CD4-positive, CD25-positive, alpha-beta regulatory T cell (primary cell): ENCODE measurements around the gene PLD4. TPM values are rescaled to one million over a fixed set of nuclear protein-coding genes. Genes with fewer than 3 reads are reported as not detected.

ENCODE experiments used
- ATAC-seq, 2 donors: fragments of 150-1000 bp; cut with Tn5 transposase; one replicate each; pipeline ENCODE4 v1.10.0; 2021; ENCODE audit warnings: low read depth in 2 of 2, moderate number of reproducible peaks in 2 of 2, moderate library complexity in 1 of 2
- DNase-seq, 3 donors: peaks; one replicate each; pipeline versions ENCODE4 v3.0.0 to v3.0.0-alpha.2; 2012 to 2022; ENCODE audit warnings: mixed read lengths in 1 of 3
- H3K27ac ChIP-seq: one replicate; pipeline ENCODE4 v1.7.0; 2013; ENCODE audit warnings: mild to moderate bottlenecking, low read length; ENCODE audit not compliant: insufficient read depth, poor library complexity, severe bottlenecking
- H3K27me3 ChIP-seq: one replicate; pipeline ENCODE4 v1.7.0; 2013; ENCODE audit warnings: low read length; ENCODE audit not compliant: control insufficient read depth, insufficient read depth
- H3K36me3 ChIP-seq: one replicate; pipeline ENCODE4 v1.7.0; 2013; ENCODE audit warnings: mild to moderate bottlenecking, low read length, moderate library complexity; ENCODE audit not compliant: control insufficient read depth, insufficient read depth
- H3K4me1 ChIP-seq: 2 replicates; pipeline ENCODE4 v1.7.0; 2013; ENCODE audit warnings: mild to moderate bottlenecking, low read length; ENCODE audit not compliant: insufficient read depth, control insufficient read depth, poor library complexity, severe bottlenecking
- H3K4me3 ChIP-seq: one replicate; pipeline ENCODE4 v1.7.0; 2013; ENCODE audit warnings: low read depth, mild to moderate bottlenecking, low read length, moderate library complexity
- H3K9me3 ChIP-seq, 2 experiments: 1 replicate in 1 of 2; 2 replicates in 1 of 2; pipeline ENCODE4 v1.7.0; 2013; ENCODE audit warnings: low read length in 2 of 2, mild to moderate bottlenecking in 1 of 2, moderate library complexity in 1 of 2; ENCODE audit not compliant: control insufficient read depth in 2 of 2
- H3K27ac Mint-ChIP-seq, 3 donors: one replicate each; pipeline ENCODE4 v1.8.0; 2020 to 2022; ENCODE audit warnings: mild to moderate bottlenecking in 3 of 3, mixed read lengths in 3 of 3, moderate library complexity in 2 of 3
- H3K27me3 Mint-ChIP-seq: one replicate; pipeline ENCODE4 v1.8.0; 2022; ENCODE audit warnings: mild to moderate bottlenecking, mixed read lengths
- H3K36me3 Mint-ChIP-seq: one replicate; pipeline ENCODE4 v1.8.0; 2020; ENCODE audit warnings: mixed read lengths
- H3K4me1 Mint-ChIP-seq, 4 donors: one replicate each; pipeline ENCODE4 v1.8.0; 2020 to 2022; ENCODE audit warnings: mixed read lengths in 4 of 4, mild to moderate bottlenecking in 1 of 4
- H3K4me3 Mint-ChIP-seq, 4 donors: one replicate each; pipeline ENCODE4 v1.8.0; 2020 to 2022; ENCODE audit warnings: mild to moderate bottlenecking in 4 of 4, mixed read lengths in 4 of 4, moderate library complexity in 3 of 4
- H3K9me3 Mint-ChIP-seq, 7 donors: one replicate each; pipeline ENCODE4 v1.8.0; 2020 to 2022; ENCODE audit warnings: mixed read lengths in 7 of 7, mild to moderate bottlenecking in 3 of 7, moderate library complexity in 2 of 7
- polyA plus RNA-seq, 4 donors: library from polyadenylated mRNA; unstranded; fragments of 300-500 nt; fragmentation: Illumina TruSeq; gene quantifications; one replicate each; pipeline ENCODE4 v1.2.3, GENCODE V29; 2021
- total RNA-seq: library from RNA; stranded (reverse); gene quantifications from one replicate; pipeline ENCODE4 v1.2.3, GENCODE V29; 2022

Gene PLD4
- total and polyA plus RNA-seq, 5 donors from 2014 or later = 0.34 to 0.69 TPM; not detected in 3

DNA sequence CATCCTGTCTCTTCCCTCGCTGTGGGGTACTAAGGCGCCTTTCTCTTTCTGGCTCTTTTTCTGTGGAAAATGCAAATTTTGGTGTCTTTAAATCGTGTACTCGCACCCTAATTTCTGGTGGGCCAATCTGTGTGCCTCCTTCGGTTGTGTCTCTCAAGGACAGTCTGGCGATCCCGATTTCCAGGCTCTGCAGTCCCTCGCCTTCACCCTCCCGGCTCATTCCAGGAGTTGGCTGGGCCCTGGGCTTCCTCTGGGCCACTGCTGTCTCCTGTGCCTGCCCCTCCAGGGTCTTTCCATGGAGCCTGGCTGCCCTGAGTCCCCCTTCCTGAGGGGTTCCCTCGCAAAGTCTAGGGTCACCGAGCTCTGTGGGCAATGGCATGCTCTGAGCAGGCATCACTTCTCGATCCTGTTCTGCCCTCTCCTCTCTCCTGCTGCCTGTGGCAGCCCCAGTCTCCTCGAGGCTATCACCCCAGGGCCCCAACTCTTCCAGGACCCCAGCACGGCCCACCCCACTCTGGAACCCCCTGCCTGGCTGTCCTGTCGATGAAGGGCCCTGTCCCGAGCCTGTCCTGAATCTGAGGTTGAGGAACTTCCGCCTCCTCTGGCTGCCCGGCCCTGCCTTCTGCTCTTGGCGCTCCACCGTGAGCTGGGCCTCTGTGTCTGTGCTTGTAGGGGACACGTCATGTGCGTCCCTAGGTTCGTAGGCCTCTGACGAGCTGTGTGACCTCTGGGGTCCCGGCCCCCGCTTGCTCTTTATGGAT, 29.4 kb downstream of the PLD4 start:
- H3K4me3 ChIP-seq = no peak overlapping the region
- no peaks in the 10 kb centered on the region for H3K4me1 Mint-ChIP-seq
- ATAC-seq (no peak), DNase-seq (no peak)
- H3K27me3 ChIP-seq = no peaks in the 10 kb centered on the region
- H3K27me3 Mint-ChIP-seq = peaks cover 8% of the 10 kb centered on the region
- H3K9me3 Mint-ChIP-seq = no peaks in the 10 kb centered on the region
- no peak overlapping the region for H3K27ac ChIP-seq
- no peaks in the 10 kb centered on the region for H3K9me3 ChIP-seq
- H3K36me3 ChIP-seq = no peaks in the 10 kb centered on the region
- no peak overlapping the region for H3K27ac Mint-ChIP-seq
- H3K36me3 Mint-ChIP-seq = no peaks in the 10 kb centered on the region
- no peaks in the 10 kb centered on the region for H3K4me1 ChIP-seq
- no peak overlapping the region for H3K4me3 Mint-ChIP-seq

DNA sequence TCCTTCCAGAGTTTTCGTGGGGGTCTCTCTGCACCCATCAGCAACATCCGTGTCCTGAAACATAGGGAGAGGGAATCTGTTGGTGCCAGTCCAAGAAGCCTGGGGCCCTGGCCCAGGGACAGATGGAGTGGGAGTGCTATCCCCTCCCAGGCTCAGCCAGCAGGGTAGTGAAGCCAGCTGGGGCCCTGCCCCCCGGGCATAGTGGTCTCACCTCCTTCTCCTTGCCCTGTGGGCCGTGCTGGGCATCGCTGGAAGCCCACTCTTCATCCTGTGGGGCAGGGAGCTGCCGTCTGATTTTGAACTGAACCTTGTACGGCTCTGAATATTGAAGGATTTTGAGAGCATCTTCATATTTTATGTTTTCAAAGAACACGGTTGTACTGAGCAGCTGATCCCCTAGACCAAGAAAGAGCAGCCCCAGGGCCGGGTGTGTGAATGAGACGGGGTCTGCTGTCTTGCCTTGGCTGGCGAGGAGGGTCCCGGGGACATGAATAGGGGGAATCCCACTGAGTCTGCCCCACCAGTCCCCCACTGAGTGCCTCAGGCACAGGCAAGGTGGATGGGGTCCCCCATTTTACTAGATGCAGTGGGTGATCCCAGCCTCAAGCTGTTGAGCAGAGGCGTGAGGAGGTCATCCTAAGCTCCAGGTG, 30.2 kb downstream of the PLD4 start:
- Histone ChIP-seq H3K4me1 (no peaks in the 10 kb centered on the region), H3K9me3 (no peaks in the 10 kb centered on the region), H3K4me3 (no peak overlapping the region), H3K36me3 (no peaks in the 10 kb centered on the region), H3K27ac (no peak overlapping the region), H3K27me3 (no peaks in the 10 kb centered on the region)
- ATAC-seq (no peak), DNase-seq (no peak)
- H3K27ac Mint-ChIP-seq = peak overlapping the region in 1 of 3 donors; percentile 8
- no peak overlapping the region for H3K4me3 Mint-ChIP-seq
- H3K27me3 Mint-ChIP-seq = peaks cover 10% of the 10 kb centered on the region
- no peaks in the 10 kb centered on the region for H3K4me1 Mint-ChIP-seq
- H3K36me3 Mint-ChIP-seq = no peaks in the 10 kb centered on the region
- no peaks in the 10 kb centered on the region for H3K9me3 Mint-ChIP-seq

DNA sequence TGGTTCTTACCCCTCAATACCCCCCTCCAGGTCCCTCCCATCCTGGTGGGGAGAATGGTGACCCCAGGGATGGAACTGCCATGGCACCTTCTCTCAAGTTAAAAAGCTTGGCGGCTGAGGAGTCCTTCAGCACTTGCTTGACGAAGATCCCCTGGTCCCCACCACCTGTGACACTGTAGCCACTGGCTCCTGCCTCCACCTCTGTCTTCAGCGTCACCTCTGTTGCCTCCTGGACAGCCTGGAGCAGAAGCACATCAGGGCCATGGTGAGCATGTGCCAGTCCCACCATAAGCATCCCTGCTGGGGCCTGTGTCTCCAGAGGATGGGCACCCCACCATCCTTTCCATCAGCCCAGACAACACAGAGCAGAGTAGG, 30.7 kb downstream of the PLD4 start:
- Histone ChIP-seq H3K27me3 (no peaks in the 10 kb centered on the region), H3K27ac (no peak overlapping the region), H3K36me3 (no peaks in the 10 kb centered on the region), H3K9me3 (no peaks in the 10 kb centered on the region), H3K4me1 (no peaks in the 10 kb centered on the region), H3K4me3 (no peak overlapping the region)
- Mint-ChIP-seq H3K4me1 (no peaks in the 10 kb centered on the region), H3K27me3 (peaks cover 15% of the 10 kb centered on the region), H3K9me3 (no peaks in the 10 kb centered on the region), H3K4me3 (no peak overlapping the region), H3K36me3 (no peaks in the 10 kb centered on the region), H3K27ac (no peak overlapping the region)
- DNase-seq = no peak
- ATAC-seq = no peak

GRCh38 chr14:104956290-104956890, 31.7 kb downstream of the PLD4 start:
- Mint-ChIP-seq H3K9me3 (no peaks in the 10 kb centered on the region), H3K36me3 (no peaks in the 10 kb centered on the region), H3K27ac (no peak overlapping the region), H3K4me3 (no peak overlapping the region), H3K27me3 (peaks cover 17% of the 10 kb centered on the region), H3K4me1 (no peaks in the 10 kb centered on the region)
- no peak overlapping the region for H3K4me3 ChIP-seq
- H3K27ac ChIP-seq = no peak overlapping the region
- DNase-seq = no peak
- no peaks in the 10 kb centered on the region for H3K4me1 ChIP-seq
- no peak for ATAC-seq
- no peaks in the 10 kb centered on the region for H3K9me3 ChIP-seq
- H3K27me3 ChIP-seq = no peaks in the 10 kb centered on the region
- H3K36me3 ChIP-seq = no peaks in the 10 kb centered on the region

- Histone ChIP-seq H3K27ac (no peak overlapping the region), H3K9me3 (no peaks in the 10 kb centered on the region), H3K36me3 (no peaks in the 10 kb centered on the region), H3K4me1 (no peaks in the 10 kb centered on the region), H3K27me3 (no peaks in the 10 kb centered on the region), H3K4me3 (no peak overlapping the region)
- no peaks in the 10 kb centered on the region for H3K9me3 Mint-ChIP-seq
- H3K27me3 Mint-ChIP-seq = peaks cover 17% of the 10 kb centered on the region
- H3K27ac Mint-ChIP-seq = no peak overlapping the region
- no peak overlapping the region for H3K4me3 Mint-ChIP-seq
- no peaks in the 10 kb centered on the region for H3K4me1 Mint-ChIP-seq
- no peak for ATAC-seq
- H3K36me3 Mint-ChIP-seq = no peaks in the 10 kb centered on the region
- DNase-seq = no peak
Observed at GRCh38 chr14:104957146-104958113, 32.8 kb downstream of the PLD4 start.

- DNase-seq = no peak
- Mint-ChIP-seq H3K27ac (peak overlapping the region in 1 of 3 donors; percentile 90), H3K27me3 (peaks cover 16% of the 10 kb centered on the region), H3K36me3 (no peaks in the 10 kb centered on the region), H3K4me1 (no peaks in the 10 kb centered on the region), H3K4me3 (no peak overlapping the region), H3K9me3 (no peaks in the 10 kb centered on the region)
- Histone ChIP-seq H3K27ac (no peak overlapping the region), H3K9me3 (no peaks in the 10 kb centered on the region), H3K27me3 (no peaks in the 10 kb centered on the region), H3K36me3 (no peaks in the 10 kb centered on the region), H3K4me1 (no peaks in the 10 kb centered on the region), H3K4me3 (no peak overlapping the region)
- no peak for ATAC-seq
Observed at GRCh38 chr14:104964546-104964945, 39.9 kb downstream of the PLD4 start.

DNA sequence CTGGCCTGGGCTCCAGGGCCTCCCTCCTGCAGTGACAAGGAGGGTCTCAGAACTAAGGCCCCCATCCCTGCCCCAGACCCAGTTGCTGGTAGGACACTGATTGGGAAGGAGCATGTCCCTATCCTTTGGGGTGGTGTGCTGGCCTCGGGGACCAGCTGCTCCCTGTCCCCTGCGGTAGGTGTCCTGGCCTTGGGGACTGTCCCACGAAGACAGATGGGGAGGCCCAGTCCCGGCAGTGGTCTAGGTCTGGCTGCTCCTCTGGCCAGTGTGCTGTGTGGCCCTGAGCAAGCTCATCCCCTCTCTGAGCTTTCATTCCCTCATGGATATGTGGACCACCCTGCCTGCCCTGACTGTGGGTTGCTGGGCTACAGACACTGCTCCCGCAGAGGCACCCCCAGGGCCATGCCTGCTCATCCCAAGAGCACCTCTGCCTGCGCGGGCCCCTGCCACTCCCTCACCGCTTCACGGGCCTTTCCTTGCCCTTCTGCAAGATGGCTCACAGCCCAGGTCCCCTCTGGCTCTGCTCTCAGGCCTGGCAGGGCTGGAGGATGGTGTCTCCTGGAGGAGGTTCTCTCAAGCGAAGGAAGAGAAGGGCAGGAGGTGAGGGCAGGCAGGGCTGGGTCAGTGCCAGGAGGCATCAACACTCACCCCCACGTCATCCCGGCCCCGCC, 41.0 kb downstream of the PLD4 start:
- H3K9me3 ChIP-seq = no peaks in the 10 kb centered on the region
- H3K4me3 ChIP-seq = no peak overlapping the region
- no peak for ATAC-seq
- H3K27me3 Mint-ChIP-seq = peaks cover 7% of the 10 kb centered on the region
- H3K27ac ChIP-seq = no peak overlapping the region
- no peak for DNase-seq
- no peaks in the 10 kb centered on the region for H3K36me3 ChIP-seq
- H3K36me3 Mint-ChIP-seq = no peaks in the 10 kb centered on the region
- no peak overlapping the region for H3K27ac Mint-ChIP-seq
- no peaks in the 10 kb centered on the region for H3K4me1 Mint-ChIP-seq
- no peaks in the 10 kb centered on the region for H3K9me3 Mint-ChIP-seq
- H3K4me3 Mint-ChIP-seq = no peak overlapping the region
- no peaks in the 10 kb centered on the region for H3K27me3 ChIP-seq
- H3K4me1 ChIP-seq = no peaks in the 10 kb centered on the region
